ENCODE results near the gene GTF3C5. TPM values are rescaled to one million over a fixed set of nuclear protein-coding genes. Genes with fewer than 3 reads are reported as not detected.
A peak's percentile ranks its signal among the peaks of the same experiment; 100 is the strongest.

Gene GTF3C5
- total and polyA plus RNA-seq, 9 of the 15 experiments (the other 6 are each of a cell fraction or from before 2014, with no cell fraction given), result 3.8 to 118 (median 83.7) TPM

GRCh38 chr9:133059623-133060022, 28.8 kb downstream of the GTF3C5 start:
- ChIA-PET POLR2A (interaction anchor here (0.7 to 1.2 kb wide), 2 partner anchors 8 to 88 kb away, joined by 3 read pairs; no protein-coding TSS in a partner anchor), CTCF (ENCODE audit: low intra/inter-chr PET ratio) (no interaction called here)
- H3K9me3 ChIP-seq (replicated peaks; ENCODE audit: control insufficient read depth, insufficient read depth, low read depth, low read length), result no peaks in the 10 kb centered on the region
- intact Hi-C loops (cut with micrococcal nuclease), result no loop called here
- DNase-seq (ENCODE audit: extremely low read depth in 1 of 4, low spot score in 3 of 4) (no peak), FAIRE-seq (no peak), ATAC-seq (no peak)
- no peaks in the 10 kb centered on the region for H3K27me3 ChIP-seq (ENCODE audit: control insufficient read depth in 2 of 2, insufficient read depth in 2 of 2, low read length in 2 of 2)
- WGBS (ENCODE audit: insufficient coverage, low coverage, missing lambda C conversion rate), result 73% methylated on average over 6 of the region's 7 CpGs
- H3K79me2 ChIP-seq (ENCODE audit: control insufficient read depth, insufficient read depth, low read length), result no peaks in the 10 kb centered on the region
- no peak overlapping the region for H3K4me2 ChIP-seq (ENCODE audit: insufficient read depth, low read length)
- H3K27ac ChIP-seq (ENCODE audit: extremely low read depth, low read depth, low read length), result no peak overlapping the region
- H3K9ac ChIP-seq (ENCODE audit: insufficient read depth in 1 of 2, low read depth in 2 of 2, low read length in 2 of 2), result 0 out of 4 replicates have a peak overlapping the region, but pooled peaks of 1 of the 2 experiments have one; percentile 56
- in situ Hi-C loops (cut with MboI), result no loop called here
- peaks cover 37% of the 10 kb centered on the region; the same call in 2 of the 3 replicates for H3K36me3 ChIP-seq (ENCODE audit: control insufficient read depth, insufficient read depth, low read length)
- no TSS peak for BruUV-seq (replicated peaks)
- H3K4me3 ChIP-seq, result no peak overlapping the region
- H3K4me1 ChIP-seq (replicated peaks in 1 of 2; ENCODE audit: control insufficient read depth in 2 of 2, insufficient read depth in 2 of 2, low read length in 2 of 2), result peaks cover 20 to 50% of the 10 kb centered on the region in 2 experiments
- H3K9me1 ChIP-seq (ENCODE audit: control insufficient read depth, insufficient read depth, low read length), result no peaks in the 10 kb centered on the region
- TF ChIP-seq POLR3A (IDR thresholded peaks at IDR 0.05; ENCODE audit: borderline replicate concordance, extremely low read depth, insufficient read depth, insufficient read length), result no peak
- TF ChIP-seq GATAD2B (IDR thresholded peaks at IDR 0.05; ENCODE audit: borderline replicate concordance), result no peak
- TF ChIP-seq ATF1 (CRISPR knock-in tag; IDR thresholded peaks at IDR 0.05), result no peak
- TF ChIP-seq ATF1 (tag; IDR thresholded peaks at IDR 0.05), result no peak
- no peak for TF ChIP-seq ASH1L (IDR thresholded peaks at IDR 0.05; ENCODE audit: borderline replicate concordance, low read depth, partially characterized antibody)
- TF ChIP-seq HDGF (IDR thresholded peaks at IDR 0.05), result no peak
- TF ChIP-seq, protein P1, sequence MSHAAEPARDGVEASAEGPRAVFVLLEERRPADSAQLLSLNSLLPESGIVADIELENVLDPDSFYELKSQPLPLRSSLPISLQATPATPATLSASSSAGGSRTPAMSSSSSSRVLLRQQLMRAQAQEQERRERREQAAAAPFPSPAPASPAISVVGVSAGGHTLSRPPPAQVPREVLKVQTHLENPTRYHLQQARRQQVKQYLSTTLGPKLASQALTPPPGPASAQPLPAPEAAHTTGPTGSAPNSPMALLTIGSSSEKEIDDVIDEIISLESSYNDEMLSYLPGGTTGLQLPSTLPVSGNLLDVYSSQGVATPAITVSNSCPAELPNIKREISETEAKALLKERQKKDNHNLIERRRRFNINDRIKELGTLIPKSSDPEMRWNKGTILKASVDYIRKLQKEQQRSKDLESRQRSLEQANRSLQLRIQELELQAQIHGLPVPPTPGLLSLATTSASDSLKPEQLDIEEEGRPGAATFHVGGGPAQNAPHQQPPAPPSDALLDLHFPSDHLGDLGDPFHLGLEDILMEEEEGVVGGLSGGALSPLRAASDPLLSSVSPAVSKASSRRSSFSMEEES (CRISPR knock-in tag; IDR thresholded peaks at IDR 0.05), result no peak
- no peak overlapping the region for H2AFZ ChIP-seq (ENCODE audit: low read depth, low read length)
- no peaks in the 10 kb centered on the region; the same call in 1 of the 2 replicates for H4K20me1 ChIP-seq (replicated peaks; ENCODE audit: control insufficient read depth, insufficient read depth, low read length)
